Breast epithelium (tissue), 4 donors: ENCODE measurements around the gene VIL1. TPM values are rescaled to one million over a fixed set of nuclear protein-coding genes. Genes with fewer than 3 reads are reported as not detected.

Experiments used
- DNase-seq, 2 donors: peaks; one replicate each; pipeline ENCODE4 v3.0.0-alpha.2; 2019; ENCODE audit warnings: low spot score in 2 of 2
- H3K27ac ChIP-seq, 2 donors: fragments of 200-600 bp; sonication (generic) in 1 of 2; one replicate each; pipeline ENCODE4 v1.5.1; 2016 to 2019; ENCODE audit warnings: mild to moderate bottlenecking in 1 of 2
- H3K27me3 ChIP-seq, 2 donors: fragments of 200-600 bp; sonication (generic) in 1 of 2; one replicate each; pipeline versions ENCODE4 v1.5.1 to v1.6.0; 2017 to 2019; ENCODE audit warnings: control low read depth in 1 of 2, mild to moderate bottlenecking in 1 of 2
- H3K36me3 ChIP-seq: fragments of 200-600 bp; one replicate; pipeline ENCODE4 v1.5.1; 2019
- H3K4me1 ChIP-seq, 2 donors: fragments of 200-600 bp; sonication (generic); one replicate each; pipeline ENCODE4 v1.5.1; 2016 to 2019; ENCODE audit warnings: control low read depth in 1 of 2
- H3K4me3 ChIP-seq, 3 donors: fragments of 200-600 bp; sonication (generic); 1 replicate in 2 of 3; 2 replicates in 1 of 3; pipeline ENCODE4 v1.5.1; 2016 to 2019; ENCODE audit warnings: mild to moderate bottlenecking in 3 of 3, moderate library complexity in 2 of 3
- H3K9me3 ChIP-seq, 2 donors: fragments of 200-600 bp; sonication (generic) in 1 of 2; one replicate each; pipeline ENCODE4 v1.5.1; 2016 to 2019; ENCODE audit warnings: control low read depth in 1 of 2
- CTCF ChIP-seq, 3 donors: fragments of 450-650 bp; IDR thresholded peaks; one replicate each; pipeline ENCODE4 v1.5.1; 2016 to 2017; ENCODE audit warnings: antibody characterized with exemption in 3 of 3, mild to moderate bottlenecking in 3 of 3, moderate library complexity in 3 of 3
- POLR2A ChIP-seq: fragments of 450-650 bp; IDR thresholded peaks from one replicate; pipeline ENCODE4 v1.6.1; 2016; ENCODE audit warnings: antibody characterized with exemption, mild to moderate bottlenecking, moderate library complexity
- POLR2AphosphoS5 ChIP-seq, 3 donors: sonication (generic); formaldehyde crosslinking; IDR thresholded peaks; one replicate each; pipeline ENCODE4 v1.6.1; 2017; ENCODE audit warnings: antibody characterized with exemption in 3 of 3
- intact Hi-C: fragments of 100-400 bp; cut with DNase I; formaldehyde crosslinking; loops from one replicate; pipeline ENCODE4 v1.15.1; 2023; ENCODE audit warnings: low total_unique reads
- total RNA-seq, 3 donors: library from RNA; depleted of rRNA; stranded (reverse); fragments of >200 nt; gene quantifications; one replicate each; pipeline ENCODE4 v1.1.0, GENCODE V29; 2016

The VIL1 gene
- total RNA-seq, 3 donors from 2014 or later = under 0.01 to 2.9 TPM; not detected in 1

- no peaks in the 10 kb centered on the region for H3K9me3 ChIP-seq
- no peaks in the 10 kb centered on the region for H3K4me1 ChIP-seq
- intact Hi-C loops = no loop called here
- no peak overlapping the region for H3K4me3 ChIP-seq
- no peak overlapping the region for H3K27ac ChIP-seq
- no peaks in the 10 kb centered on the region for H3K27me3 ChIP-seq
- TF ChIP-seq CTCF (IDR thresholded peaks at IDR 0.05) (no peak), POLR2A (no peak), POLR2AphosphoS5 (IDR thresholded peaks at IDR 0.05) (no peak)
- H3K36me3 ChIP-seq = no peaks in the 10 kb centered on the region
- DNase-seq = no peak
Measured at GRCh38 chr2:218445602-218446001, 26.7 kb downstream of the VIL1 start.

- no peaks in the 10 kb centered on the region for H3K27me3 ChIP-seq
- no peak for TF ChIP-seq POLR2AphosphoS5 (IDR thresholded peaks at IDR 0.05)
- TF ChIP-seq CTCF (IDR thresholded peaks at IDR 0.05) = no peak
- TF ChIP-seq POLR2A = no peak
- no peaks in the 10 kb centered on the region for H3K36me3 ChIP-seq
- no peaks in the 10 kb centered on the region for H3K4me1 ChIP-seq
- no peak overlapping the region for H3K4me3 ChIP-seq
- intact Hi-C loops = no loop called here
- no peaks in the 10 kb centered on the region for H3K9me3 ChIP-seq
- no peak overlapping the region for H3K27ac ChIP-seq
- DNase-seq = no peak
Measured at GRCh38 chr2:218446547-218446946, 27.6 kb downstream of the VIL1 start.

GRCh38 chr2:218447072-218447471 is 28.1 kb downstream of the VIL1 start:
- intact Hi-C loops = no loop called here
- no peak overlapping the region for H3K27ac ChIP-seq
- H3K4me1 ChIP-seq = no peaks in the 10 kb centered on the region
- no peak overlapping the region for H3K4me3 ChIP-seq
- DNase-seq = no peak
- no peaks in the 10 kb centered on the region for H3K27me3 ChIP-seq
- H3K9me3 ChIP-seq = no peaks in the 10 kb centered on the region
- TF ChIP-seq POLR2A (no peak), CTCF (IDR thresholded peaks at IDR 0.05) (no peak), POLR2AphosphoS5 (IDR thresholded peaks at IDR 0.05) (no peak)
- no peaks in the 10 kb centered on the region for H3K36me3 ChIP-seq

DNA sequence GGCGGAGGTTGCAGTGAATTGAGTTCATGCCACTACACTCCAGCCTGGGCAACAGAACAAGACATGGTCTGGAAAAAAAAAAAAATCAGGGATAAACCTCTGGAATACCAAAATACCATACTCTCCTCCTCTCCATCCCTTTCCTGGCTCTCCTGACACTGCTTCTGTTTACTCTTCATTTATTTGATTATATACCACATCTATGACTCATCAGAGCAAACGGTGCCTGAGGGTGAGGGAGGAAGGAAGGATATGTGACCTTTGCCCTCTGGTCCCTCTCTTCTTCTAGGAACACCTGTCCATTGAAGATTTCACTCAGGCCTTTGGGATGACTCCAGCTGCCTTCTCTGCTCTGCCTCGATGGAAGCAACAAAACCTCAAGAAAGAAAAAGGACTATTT is 30.0 kb downstream of the VIL1 start:
- intact Hi-C loops = no loop called here
- H3K4me3 ChIP-seq = no peak overlapping the region
- DNase-seq = no peak
- no peaks in the 10 kb centered on the region for H3K4me1 ChIP-seq
- no peak overlapping the region for H3K27ac ChIP-seq
- TF ChIP-seq CTCF (IDR thresholded peaks at IDR 0.05) (no peak), POLR2A (no peak), POLR2AphosphoS5 (IDR thresholded peaks at IDR 0.05) (no peak)
- H3K27me3 ChIP-seq = no peaks in the 10 kb centered on the region
- H3K36me3 ChIP-seq = no peaks in the 10 kb centered on the region
- no peaks in the 10 kb centered on the region for H3K9me3 ChIP-seq

- no peaks in the 10 kb centered on the region for H3K9me3 ChIP-seq
- no peak for DNase-seq
- no peak overlapping the region for H3K27ac ChIP-seq
- no peaks in the 10 kb centered on the region for H3K27me3 ChIP-seq
- intact Hi-C loops = no loop called here
- no peaks in the 10 kb centered on the region for H3K4me1 ChIP-seq
- no peaks in the 10 kb centered on the region for H3K36me3 ChIP-seq
- no peak overlapping the region for H3K4me3 ChIP-seq
- no peak for TF ChIP-seq POLR2A
- TF ChIP-seq CTCF (IDR thresholded peaks at IDR 0.05) = no peak
- no peak for TF ChIP-seq POLR2AphosphoS5 (IDR thresholded peaks at IDR 0.05)
Measured at GRCh38 chr2:218452079-218452478, 33.2 kb downstream of the VIL1 start.
